Daoy (cell line): ENCODE data around the gene LCE4A. TPM values are rescaled to one million over a fixed set of nuclear protein-coding genes. Genes with fewer than 3 reads are reported as not detected.
A peak's percentile ranks its signal among the peaks of the same experiment; 100 is the strongest.
"Not testable (repeated sequence)": the region's sequence is repeated elsewhere in the genome, so short reads cannot be mapped to it uniquely, and the experiment has no call there.

ENCODE experiments used
- DNase-seq: peaks from one replicate; pipeline ENCODE4 v3.0.0-alpha.2; 2015; ENCODE audit warnings: low read depth
- total RNA-seq: library from RNA; depleted of rRNA; stranded (reverse); fragments of >200 nt; shearing (Covaris generic); gene quantifications from 2 replicates; pipeline ENCODE4 v1.2.3, GENCODE V29; 2014; rRNA removed

Gene LCE4A, protein sequence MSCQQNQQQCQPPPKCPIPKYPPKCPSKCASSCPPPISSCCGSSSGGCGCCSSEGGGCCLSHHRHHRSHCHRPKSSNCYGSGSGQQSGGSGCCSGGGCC
- not detected in 2 replicates for total RNA-seq

- DNase-seq: no peak
These were observed at the start of gene LCE4A for GRCh38 chr1:152707860-152708259. TSS of gene LCE4A (plus strand) at chr1:152708160. CDS start at chr1:152709076, 916 bp downstream.

- DNase-seq: no peak
These were observed 49.3 kb upstream of the LCE4A start for GRCh38 chr1:152658649-152659048.

GRCh38 chr1:152663098-152663497 lies 44.9 kb upstream of the LCE4A start, which contains the start of gene LCE2D:
TSS of gene LCE2D (plus strand) at chr1:152663380. CDS start at chr1:152664106, 726 bp downstream.
- no peak for DNase-seq

- DNase-seq: not testable (repeated sequence)
These were observed 41.8 kb upstream of the LCE4A start for GRCh38 chr1:152666171-152666570.

GRCh38 chr1:152667648-152668047 lies 40.3 kb upstream of the LCE4A start:
- DNase-seq: no peak

DNA sequence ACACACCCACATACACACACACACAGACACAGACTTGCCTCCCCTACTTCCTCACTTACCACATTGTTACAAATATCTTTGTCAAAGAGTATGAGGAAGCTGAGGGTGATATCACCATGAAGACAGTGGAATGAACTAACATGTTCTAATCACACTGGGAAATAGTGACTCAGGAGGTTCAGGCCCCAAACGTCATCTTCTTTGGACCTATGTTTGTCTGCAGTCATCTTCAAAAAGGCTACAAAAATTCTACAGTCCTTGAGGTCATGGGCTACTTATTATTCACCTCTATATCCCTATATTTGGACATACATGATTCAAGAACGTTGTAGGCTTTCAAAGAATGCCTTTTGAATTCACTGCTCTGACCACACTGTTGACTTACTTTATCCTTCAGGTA lies 34.9 kb upstream of the LCE4A start:
- no peak for DNase-seq

DNA sequence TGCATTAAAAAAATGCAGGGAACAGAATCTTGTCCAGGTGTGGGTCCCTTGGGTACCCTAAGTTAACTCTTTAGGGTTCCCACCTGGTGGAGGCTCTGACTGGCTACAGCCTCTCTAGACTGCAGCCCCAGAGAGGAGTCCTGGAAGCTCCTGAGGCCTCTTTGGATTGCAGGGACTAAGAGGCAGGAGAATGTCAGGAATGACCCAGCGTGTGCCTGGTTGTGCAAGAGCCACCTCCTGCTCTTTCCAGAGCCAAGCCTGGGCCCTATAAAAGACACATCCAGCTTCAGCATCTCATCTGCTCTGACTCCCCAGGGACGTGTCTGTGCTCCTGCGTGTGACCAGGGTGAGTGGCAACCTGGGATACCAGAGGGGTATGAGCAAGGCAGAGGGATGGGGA lies 33.0 kb upstream of the LCE4A start, which contains the start of gene LCE2C:
TSS of gene LCE2C (plus strand) at position 297 of the 400 bp plus-strand sequence. CDS start 737 bp downstream, outside the sequence.
- DNase-seq: not testable (repeated sequence)

- no peak for DNase-seq
These were observed 28.5 kb upstream of the LCE4A start for GRCh38 chr1:152679459-152679858.

DNA sequence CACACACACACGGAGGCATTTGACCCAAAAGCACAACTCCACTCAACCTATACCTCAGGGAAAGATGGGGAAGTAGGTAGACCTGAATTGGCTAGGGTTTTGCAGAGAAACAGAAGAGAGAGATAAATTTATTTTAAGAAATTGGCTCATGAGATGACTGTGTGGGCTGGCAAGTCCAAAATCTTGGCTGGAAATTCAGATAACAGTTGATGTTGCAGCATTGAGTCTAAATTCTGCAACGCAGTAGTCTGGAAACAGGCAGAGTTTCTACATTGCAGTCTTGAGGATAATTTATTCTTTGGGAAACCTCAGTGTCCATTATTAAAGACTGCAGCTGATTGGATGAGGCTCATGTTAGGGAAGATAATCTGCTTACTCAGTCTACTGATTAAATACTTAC lies 26.3 kb upstream of the LCE4A start:
- DNase-seq: no peak

GRCh38 chr1:152683846-152684245 lies 24.1 kb upstream of the LCE4A start:
- DNase-seq: no peak

- DNase-seq: not testable (repeated sequence)
These were observed 22.1 kb upstream of the LCE4A start, which contains the start of gene LCE2B for GRCh38 chr1:152685823-152686222. TSS of gene LCE2B (plus strand) at chr1:152686123. CDS start at chr1:152686844, 721 bp downstream.

DNA sequence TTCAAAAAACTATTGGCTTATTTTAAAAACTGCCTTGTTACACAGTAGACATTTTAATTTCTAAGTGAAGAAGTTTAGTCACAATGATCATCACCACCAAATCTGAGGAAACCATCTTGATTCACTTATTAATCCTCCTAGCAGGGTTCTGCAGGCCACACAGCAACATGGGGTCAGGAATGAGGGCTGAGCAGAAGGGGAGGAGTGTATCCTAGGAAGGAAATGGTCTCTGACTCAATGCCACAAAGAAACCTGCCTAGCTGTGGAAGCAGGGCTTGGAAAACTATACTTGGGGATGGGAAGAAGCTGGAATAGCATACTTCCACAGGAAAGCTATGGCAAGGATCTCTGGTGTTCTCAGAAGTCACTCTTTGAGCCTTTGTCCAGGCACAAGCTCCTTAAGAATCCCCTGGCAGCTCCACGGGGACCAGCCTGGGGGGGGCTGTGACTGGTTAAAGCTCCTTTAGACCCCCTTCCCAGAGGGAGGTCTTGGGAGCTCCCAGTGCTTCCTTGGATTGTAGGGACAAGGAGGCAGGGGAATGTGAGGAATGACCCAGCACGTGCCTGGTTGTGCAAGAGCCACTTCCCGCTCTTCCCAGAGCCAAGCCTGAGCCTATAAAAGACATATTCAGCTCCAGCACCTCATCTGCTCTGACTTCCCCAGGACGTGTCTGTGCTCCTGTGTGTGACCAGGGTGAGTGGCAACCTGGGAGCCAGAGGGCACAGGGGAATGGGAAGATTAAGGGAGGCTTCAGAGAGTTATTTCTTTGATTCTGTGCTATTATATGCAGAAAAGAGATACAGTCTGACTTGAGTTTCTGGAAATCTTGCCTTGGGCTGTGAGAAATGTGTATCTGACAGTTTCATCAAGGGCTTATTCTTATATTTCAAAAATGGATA lies 10.0 kb upstream of the LCE4A start, which contains the start of gene LCE2A:
TSS of gene LCE2A (plus strand) at position 645 of the 900 bp plus-strand sequence. CDS start 557 bp downstream, outside the sequence.
- DNase-seq: peak; percentile 7

GRCh38 chr1:152699746-152700145 lies 8.2 kb upstream of the LCE4A start:
- no peak for DNase-seq

- no peak for DNase-seq
These were observed 10.3 kb downstream of the LCE4A start for GRCh38 chr1:152718238-152718637.

- no peak for DNase-seq
These were observed 17.3 kb downstream of the LCE4A start for GRCh38 chr1:152725261-152725660.

DNA sequence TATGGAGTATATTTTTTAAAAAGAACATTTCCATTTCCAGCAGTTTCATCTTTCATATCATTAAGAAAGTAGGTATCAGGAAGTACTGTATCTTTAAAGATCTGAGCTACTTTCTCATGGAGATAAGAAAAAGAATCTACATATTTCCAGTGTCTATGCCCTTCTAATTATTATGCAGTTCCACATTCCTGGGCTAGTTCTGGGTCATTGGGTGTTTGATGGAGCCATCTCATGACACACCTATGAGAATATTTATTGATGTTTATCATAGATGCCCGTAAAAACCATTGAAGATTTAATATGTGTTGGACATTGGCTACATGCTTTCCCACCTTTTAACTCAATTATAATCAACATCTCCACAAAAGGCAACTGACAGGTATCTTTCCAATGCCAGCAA lies 21.0 kb downstream of the LCE4A start:
- no peak for DNase-seq

GRCh38 chr1:152735648-152736047 lies 27.7 kb downstream of the LCE4A start:
- no peak for DNase-seq

GRCh38 chr1:152737997-152738396 lies 30.0 kb downstream of the LCE4A start:
- no peak for DNase-seq

GRCh38 chr1:152739841-152740240 lies 31.9 kb downstream of the LCE4A start:
- DNase-seq: no peak

GRCh38 chr1:152741656-152742055 lies 33.7 kb downstream of the LCE4A start:
- DNase-seq: no peak

DNA sequence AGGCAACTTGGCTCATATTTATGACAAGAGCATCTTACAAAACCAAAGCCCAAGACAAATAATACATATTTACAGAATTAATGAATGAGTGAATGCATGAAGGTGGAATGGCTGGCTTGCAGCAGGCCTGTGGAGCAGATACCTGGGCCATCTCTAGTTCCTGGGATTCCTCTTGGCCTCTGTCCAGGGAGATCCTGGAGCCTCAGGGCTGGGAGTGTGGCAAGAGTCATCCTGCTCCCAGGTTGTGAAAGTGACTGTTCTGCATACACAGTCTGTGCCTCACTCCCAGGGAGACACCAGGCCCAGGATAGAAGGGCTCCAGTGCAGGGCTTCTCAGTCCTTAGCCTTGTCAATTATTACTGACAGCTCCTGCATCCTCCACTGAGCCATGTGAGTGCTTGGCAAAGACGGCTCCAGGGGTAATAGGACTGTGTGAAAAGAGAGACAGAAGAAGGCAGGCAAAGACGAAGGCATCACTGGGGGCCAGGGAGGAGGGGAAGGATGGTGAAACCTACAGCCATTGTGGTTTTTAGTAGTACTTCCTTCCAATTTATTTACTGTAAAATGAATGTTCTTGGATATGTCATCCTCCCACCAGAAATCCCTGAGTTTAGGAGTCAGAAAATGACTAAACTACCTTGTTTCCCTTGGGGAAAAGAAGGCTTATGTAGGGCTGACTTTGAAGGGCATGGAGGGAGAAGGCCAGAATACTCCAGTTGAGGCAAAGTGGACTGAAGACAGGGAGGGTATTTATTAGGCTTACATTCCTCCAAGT lies 35.6 kb downstream of the LCE4A start:
- no peak for DNase-seq

DNA sequence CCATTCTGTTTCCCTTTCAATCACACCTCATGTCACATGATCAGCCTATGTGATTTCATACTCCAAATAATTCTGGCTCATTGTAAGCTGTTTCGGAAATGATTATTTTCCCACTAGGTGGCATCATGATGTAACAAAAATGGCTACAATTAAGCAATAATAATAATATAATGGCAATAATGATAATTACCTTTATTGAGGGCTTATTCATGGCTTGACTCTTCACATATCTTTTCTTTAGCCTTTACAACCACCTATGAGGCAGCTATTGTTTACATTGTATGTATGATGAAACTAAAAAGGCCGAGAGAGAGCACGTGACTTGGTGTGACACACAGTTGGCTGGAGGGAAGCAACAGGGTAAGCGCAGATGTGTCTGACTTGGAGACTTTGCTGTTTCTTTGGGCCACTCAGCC lies 37.3 kb downstream of the LCE4A start:
- peak; percentile 62 for DNase-seq
